Stimulated activated CD8-positive, alpha-beta memory T cell treated with anti-CD3 and anti-CD28 coated beads, Interleukin-7, amount 100 ng/mL, for 1 hour (primary cell): ENCODE measurements around the gene GPR160.
A peak's percentile ranks its signal among the peaks of the same experiment; 100 is the strongest.
"Not testable (repeated sequence)": the region's sequence is repeated elsewhere in the genome, so short reads cannot be mapped to it uniquely, and the experiment has no call there.

ENCODE experiments used
- DNase-seq, 2 donors: peaks; one replicate each; pipeline ENCODE4 v3.0.0-alpha.2; 2020; ENCODE audit warnings: low read depth in 2 of 2

GPR160 gene, protein sequence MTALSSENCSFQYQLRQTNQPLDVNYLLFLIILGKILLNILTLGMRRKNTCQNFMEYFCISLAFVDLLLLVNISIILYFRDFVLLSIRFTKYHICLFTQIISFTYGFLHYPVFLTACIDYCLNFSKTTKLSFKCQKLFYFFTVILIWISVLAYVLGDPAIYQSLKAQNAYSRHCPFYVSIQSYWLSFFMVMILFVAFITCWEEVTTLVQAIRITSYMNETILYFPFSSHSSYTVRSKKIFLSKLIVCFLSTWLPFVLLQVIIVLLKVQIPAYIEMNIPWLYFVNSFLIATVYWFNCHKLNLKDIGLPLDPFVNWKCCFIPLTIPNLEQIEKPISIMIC

DNA sequence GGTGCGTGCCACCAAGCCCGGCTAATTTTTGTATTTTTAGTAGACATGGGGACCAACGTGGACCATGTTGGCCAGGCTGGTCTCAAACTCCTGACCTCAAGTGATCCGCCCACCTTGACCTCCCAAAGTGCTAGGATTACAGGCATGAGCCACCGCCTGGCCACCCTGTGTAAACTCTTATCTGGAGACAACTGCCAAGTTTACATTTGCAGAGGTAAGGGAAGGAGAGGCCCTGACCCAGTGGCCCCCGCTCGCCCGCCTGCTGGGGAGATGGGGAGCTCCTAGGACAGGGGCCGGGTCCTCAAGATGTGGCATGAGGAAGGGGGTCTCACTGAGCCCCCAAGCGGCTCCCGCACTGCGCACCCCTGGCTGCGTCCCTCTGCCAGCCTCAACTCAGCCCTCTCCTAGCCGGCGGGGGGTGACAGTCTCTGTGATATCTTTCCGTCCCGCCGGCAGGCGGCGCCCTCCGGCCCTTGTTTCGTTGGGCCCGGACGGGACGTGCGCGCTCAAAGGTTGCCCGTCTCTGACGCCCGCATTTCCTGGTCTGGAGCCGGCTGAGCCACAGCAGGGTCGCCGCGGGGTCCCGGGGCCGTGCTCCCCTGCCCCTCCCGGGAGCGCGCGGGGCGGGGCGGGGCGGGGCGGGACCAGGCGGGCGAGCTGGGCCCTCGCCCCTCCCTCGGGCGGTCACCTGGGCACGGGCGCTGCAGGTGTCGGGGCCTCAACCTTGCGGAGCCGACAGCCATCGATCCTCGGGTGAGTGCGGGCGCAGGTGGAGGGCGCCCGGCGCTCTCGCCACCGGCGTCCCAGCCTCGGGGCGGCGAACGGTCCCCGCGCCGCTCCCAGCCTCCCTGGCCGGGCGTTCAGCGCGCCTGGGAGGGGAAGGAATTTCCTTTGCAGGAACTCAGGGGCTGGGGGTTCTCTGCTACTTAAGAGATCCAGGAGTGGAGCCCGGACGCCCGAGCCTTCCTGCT is at the start of gene GPR160:
TSS of gene GPR160 (plus strand) at position 533 of the 971 bp plus-strand sequence. CDS start 45,978 bp downstream, outside the sequence.
- peak; percentile 44 to 49 for DNase-seq

DNA sequence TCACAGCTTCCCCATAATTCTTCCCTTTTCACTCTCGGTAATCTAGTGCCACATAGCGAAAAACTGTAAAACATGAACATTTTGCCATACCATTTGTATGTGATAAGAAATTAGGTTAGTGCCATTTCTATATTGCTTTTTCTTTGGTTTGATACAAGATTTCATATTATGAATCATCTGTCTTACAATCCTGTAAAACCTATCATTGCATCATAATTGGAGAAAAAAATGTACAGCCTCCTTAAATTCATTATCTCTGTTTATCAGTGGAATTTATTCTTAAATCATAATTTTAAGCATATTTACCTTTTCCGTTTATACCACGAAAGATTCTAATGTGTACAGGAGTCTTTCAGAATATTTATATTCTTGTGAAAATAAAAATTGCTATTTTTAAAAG is 47.4 kb upstream of the GPR160 start:
- DNase-seq = no peak

DNA sequence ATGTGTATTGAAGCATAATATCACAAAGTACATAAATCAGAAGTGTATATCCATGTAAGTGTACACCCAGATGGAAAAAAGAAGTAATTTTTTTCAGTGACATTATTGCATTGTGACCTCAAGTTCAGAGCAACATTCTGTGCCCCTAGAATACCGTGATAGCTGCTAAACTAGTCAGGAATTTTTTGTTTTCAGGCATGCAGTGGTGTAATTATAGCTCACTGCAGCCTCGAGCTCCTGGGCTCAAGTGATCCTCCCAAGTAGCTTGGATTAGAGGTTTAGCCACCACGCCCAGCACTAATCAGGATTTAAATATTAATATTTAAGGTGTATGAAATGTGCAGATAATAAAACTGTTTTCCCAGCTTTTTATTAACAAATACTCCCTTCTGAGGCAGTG is 45.6 kb upstream of the GPR160 start:
- DNase-seq = no peak

DNA sequence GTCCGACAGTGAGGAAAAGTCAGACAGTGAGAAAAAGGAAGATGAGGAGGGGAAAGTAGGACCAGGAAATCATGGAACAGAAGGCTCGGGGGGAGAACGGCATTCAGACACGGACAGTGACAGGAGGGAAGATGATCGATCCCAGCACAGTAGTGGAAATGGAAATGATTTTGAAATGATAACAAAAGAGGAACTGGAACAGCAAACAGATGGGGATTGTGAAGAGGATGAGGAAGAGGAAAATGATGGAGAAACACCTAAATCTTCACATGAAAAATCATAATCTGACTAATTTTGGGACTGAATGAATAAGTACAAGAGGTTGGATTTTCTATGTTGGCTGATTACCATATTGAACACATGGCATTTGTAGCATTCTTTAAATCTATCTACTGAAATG is 45.0 kb upstream of the GPR160 start:
- no peak for DNase-seq

DNA sequence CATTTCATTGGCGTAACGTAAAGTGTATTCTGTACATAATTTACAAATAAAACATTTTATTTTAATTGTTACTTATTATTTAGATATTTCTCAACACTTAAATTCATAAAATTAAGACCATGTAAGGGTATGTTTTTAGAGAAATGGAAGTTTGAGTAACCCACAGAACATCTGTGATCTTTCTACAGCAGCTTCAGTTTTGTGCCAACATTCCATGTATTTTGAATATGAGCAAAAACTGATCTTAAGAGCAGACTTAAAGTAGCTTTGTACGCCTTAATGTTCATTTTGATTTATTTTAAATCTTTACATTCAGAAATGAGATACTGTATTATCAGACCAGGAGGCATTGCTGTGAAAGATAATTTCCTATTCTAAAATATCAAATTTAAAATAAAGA is 44.0 kb upstream of the GPR160 start:
- DNase-seq = no peak

DNA sequence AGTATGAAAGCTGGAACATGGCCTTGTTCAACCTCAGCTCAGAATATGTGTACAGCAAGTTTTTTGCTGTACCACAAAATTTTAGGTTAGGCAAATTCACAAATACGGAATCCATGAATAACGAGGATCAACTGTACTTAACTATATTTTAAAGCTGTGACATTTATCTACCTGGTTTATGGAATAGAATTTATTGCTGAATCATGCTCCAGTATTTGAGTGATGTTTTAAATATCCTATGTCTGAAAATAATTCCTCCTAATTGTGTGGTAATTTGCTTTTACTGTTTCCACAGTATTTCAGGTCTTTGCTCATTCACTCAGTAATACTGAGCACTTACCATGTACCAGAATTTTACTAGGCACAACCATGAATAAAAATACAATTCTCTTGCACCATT is 41.7 kb upstream of the GPR160 start:
- no peak for DNase-seq

DNA sequence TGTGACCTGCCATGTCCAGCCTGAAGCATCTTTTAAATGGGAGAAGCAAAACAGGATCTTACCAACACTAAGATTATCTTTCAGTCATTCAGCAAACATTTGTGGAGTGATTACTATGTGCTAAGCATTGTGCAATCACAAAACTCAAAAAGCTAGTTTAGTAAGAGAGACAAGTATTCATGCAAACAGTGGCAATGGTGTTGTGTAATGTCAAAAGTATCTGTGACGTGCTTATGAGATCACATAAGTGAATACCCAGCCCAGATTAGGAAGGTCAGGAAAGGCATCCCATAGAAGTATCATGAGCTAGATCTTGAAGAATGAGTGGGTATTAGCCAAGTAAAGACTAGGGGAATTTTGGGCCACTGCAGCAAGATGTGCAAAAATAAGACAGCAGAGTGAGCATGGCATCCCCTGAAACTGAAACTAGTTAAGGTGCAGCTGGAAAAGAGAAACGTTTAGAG is 39.1 kb upstream of the GPR160 start:
- DNase-seq = no peak

DNA sequence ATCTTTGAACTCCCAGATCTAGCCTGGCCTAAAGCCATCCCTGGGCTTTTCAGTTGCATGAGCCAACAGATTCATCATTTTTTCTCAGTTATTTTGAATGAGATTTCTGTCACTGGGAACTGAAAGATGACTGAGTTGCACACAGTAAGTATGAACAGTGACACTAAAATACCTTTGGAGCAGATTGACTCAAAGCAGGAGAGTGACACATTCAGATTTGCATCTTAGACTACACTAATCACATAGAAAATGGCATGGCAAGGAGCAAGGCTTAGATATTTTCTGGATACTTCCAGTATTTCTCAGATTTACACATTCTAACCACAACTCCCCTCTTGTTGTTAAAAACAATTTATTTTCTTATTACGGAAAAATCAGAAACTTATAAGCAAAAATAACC is 38.4 kb upstream of the GPR160 start:
- no peak for DNase-seq

DNA sequence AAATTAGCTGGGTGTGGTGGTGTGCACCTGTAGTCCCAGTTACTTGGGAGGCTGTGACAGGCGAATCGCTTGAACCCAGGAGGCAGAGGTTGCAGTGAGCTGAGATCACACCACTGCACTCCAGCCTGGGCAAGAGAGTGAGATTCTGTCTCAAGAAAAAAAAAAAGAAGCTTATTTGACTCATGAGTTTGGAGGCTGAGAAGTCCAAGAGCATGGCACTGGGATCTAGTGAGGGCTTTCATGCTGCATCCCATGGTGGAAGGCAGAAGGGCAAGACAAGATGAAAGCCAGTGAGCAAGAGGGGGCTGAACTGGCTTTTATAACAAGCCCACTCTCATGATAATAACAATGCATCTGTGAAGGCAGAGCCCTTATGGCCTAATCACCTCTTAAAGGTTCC is 37.7 kb upstream of the GPR160 start:
- no peak for DNase-seq

DNA sequence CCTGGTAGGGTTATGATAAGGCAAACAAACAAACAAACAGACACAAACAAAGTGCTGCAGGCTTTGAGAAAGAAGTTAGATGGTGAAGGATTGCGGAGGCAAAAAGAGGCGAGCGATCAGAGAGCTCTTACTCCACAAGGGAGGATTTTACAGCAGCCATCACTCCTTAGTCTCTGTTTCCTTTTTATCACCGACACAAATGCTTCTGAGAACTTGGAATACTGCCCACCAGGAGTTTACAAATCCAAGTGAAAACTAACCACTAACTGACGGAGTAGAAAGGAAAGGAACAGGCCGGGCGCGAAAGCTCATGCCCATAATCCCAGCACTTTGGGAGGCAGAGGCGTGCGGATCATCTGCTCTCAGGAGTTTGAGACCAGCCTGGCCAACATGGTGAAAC is 35.6 kb upstream of the GPR160 start:
- no peak for DNase-seq

DNA sequence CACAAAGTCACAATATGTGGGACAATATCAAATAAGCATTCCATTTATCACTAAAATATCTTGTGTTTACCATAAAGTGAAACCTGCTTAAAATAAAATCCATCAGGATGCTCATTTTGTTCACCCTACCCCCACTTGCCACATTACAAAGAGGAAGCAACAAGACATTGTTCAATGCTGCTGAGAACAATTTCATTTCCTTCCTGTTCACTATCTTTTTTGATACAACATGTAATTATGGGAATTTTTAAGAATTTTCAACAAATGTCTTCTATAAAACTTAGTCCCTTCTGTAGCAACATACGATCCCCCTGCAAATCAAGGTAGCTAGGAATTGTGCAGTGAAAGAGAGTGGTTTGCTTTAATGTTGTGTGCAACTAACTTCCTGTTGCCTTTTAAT is 34.9 kb upstream of the GPR160 start:
- no peak for DNase-seq

DNA sequence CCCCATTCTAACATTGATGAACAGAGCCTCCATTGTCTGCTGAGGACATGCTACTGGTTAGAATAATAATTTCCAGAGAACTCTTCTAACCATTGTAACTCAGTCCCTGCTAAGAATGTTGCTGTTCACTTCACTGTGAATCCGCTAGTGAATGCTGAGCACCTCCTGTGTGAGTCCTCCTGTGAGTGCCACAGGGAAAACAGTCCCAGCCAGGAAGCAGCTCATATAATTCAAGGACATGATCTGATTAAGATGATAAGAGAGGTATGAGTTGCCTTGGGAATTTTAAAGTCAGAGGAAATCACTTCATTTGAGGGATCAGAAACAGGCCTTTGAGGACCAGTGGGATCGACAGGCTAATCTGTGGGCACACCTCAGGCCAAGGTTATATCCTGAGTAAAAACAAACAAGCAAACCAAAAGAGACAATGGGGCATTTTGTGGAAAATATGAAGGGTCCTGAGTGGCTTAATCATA is 33.9 kb upstream of the GPR160 start:
- no peak for DNase-seq

DNA sequence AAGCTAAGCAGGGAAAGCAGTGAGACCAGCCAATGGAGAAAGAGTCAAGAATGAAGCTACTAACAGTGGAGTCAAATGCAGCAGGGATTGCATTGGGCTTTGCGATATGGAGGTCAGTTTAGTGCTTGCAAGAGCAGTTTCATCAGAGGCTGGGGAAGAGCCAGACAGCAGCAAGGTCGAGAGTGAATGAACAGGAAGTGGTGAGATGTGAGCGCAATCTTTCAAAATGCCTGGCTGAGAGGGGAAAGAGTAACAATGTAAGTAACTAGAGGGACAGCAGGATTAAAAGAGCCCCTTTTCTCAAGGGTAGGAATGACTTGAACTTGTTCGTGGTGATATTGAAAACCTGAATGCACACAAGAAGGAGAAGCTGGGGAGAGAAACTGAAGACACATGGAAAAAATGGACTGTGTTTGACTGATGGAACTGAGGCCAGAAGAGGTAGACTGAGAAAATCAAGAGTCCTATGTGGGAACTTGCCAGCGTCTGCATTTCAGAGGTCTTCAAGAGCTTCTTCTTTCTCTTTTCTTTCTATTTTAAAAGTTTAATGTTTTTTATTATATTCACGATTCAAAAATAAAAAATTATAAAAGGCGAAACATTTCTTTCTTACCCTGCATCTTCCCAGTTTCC is 30.6 kb upstream of the GPR160 start:
- no peak for DNase-seq

DNA sequence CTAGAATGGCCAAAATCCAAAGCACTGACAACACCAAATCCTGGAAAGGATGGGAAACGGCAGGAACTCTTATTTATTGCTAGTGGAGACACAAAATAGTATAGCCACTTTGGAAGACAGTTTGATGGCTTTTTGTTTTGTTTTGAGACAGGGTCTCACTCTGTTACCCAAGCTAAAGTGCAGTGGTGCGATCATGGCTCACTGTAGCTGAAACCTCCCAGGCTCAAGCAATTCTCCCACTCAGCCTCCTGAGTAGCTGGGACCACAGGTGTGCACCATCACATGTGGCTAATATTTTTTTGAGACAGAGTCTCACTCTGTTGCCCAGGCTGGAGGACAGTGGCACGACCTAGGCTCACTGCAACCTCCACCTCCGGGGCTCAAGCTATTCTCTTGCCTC is 27.3 kb upstream of the GPR160 start:
- DNase-seq = no peak

DNA sequence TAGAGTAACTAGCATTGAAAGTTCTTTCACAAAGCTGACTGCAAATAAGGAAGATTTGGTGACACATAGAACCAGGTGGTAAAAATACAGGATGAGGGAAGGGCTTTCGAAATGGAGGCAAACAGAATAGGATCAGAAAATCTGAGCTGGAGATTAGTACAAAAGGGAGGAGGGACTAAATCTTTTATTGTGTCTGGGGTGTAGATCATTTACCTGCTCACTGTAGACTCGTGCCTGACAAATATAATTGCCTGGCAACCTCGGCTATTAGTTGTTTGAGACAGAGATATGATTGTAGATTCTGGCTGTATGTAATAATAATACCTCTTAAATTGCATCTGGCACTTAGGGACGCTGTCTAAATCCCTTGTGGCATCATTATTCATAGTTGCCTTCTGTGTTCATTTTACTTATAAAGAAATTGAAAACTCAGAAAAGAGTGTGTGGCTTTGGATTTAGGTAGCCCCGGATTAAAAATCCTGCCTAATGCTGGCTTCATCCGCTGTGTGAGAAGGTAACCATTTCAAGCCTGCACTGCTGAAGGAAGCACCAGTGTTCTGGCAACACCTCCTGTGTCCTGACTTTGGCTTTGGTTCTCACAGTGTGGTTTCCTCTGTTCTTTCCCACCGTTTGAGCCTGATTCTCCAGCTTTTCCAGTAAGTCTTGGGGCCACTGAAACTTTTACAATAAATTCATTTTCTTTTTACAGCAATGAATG is 25.0 kb upstream of the GPR160 start:
- DNase-seq = no peak

DNA sequence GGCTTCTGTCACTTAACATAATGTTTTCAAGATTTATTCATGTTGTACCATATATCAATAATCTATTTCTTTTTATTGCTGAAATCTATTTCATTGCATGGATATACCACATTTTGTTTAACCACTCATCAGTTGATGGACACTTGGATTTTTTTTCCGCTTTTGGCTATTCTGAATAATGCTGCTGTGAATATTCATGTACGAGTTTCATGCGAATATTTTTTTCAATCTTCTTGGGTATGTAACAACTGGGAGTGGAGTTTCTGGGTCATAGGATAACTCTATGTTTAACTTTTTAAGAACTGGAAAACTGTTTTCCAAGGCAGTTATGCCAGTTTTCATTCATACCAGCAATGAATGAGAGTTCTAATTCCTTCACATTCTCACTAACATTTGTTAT is 21.7 kb upstream of the GPR160 start:
- DNase-seq = no peak

DNA sequence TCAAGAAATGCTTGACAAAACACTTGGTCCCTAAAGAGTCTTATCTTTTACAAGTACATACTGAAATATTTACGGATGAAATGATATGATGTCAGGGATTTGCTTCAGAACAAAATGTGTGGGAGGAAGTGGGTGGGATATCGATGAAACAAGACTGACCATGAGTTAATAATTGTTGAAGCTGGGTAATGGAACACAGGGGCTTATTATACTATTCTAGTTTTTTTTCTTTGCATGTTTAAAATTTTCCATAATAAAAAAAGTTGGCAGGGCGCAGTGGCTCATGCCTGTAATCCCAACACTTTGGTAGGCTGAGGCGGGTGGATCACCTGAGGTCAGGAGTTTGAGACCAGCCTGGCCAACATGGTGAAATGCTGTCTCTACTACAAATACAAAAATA is 18.5 kb upstream of the GPR160 start:
- DNase-seq = not testable (repeated sequence)

DNA sequence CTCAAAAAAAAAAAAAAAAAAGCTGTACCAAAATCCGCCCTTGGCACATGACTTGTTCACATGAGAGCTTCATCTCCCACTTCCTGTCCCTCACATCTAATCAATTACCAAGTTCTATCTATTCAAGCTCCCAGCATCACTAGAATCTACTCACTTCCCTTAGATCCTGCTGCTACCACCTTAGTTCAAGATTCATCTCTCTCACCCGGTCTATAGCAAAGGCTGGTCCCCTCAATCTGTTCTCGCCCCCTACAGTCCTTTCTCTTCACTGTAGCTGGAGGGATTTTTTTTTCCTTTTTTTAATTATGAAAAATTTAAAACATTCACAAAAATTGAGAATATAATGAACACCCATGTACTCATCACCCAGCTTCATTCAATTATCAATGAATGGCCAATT is 16.7 kb upstream of the GPR160 start:
- DNase-seq = no peak

DNA sequence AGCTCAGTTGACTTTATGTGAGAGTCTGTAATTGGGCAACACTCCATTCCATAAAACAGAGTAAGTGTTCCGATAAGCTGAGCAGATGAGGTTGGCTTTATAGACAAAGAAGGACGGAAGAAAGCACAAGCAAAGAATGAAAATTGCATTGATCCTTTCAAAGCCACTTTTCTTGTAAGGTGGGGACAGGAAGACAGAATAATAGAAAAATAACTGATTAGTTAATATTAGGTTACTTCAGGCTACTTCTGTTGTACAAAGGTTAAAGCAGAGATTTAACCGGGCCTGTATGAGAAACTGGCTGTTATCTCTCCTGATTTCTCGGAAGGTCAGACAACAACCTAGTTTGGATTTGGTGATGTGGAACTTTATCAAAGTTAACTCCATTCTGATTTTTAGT is 15.5 kb upstream of the GPR160 start:
- DNase-seq = no peak

DNA sequence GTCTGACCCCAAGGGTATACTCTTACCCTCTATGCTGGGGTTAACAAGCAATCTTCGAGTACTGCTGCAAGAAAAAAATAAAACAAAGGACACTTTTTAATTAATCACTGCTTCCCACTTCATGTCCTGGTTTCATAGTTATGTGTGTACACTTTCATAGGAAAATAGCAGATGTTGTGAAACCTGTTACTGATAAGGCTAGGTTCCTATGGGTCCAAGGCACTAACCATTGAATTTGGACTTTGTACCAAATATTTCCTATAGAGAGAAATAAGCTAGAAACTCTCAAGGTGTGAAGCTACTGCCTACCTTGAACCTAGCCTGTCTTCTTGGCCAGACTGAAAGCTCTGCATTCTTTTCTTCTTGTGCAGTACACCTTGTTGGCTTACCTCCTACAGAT is 14.6 kb upstream of the GPR160 start:
- DNase-seq = no peak

DNA sequence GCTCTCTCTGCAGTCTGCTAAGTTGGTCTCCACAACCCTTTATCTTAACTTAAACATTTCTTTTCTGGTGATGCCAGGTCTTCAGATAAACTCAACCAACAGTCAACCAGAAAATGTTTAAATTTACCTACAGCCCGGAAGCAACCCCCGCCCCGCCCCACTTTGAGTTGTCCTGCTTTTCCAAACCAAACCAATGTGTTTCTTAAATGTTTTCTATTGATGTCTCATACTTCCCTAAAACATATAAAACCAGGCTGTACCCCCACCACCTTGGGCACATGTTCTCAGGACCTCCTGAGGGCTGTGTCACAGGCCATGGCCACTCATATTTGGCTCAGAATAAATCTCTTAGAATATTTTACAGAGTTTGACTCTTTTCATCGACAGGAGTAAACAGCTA is 13.2 kb upstream of the GPR160 start:
- DNase-seq = no peak
